ENCODE data around the gene ARMC9.

GRCh38 chr2:231348704-231349373 is 150.4 kb downstream of the ARMC9 start:
- TF ChIP-seq POLR2A (IDR thresholded peaks at IDR 0.05) (no peak), CTCF (IDR thresholded peaks at IDR 0.05) (no peak)

All from heart left ventricle (tissue), 13 donors.